VCaP (cell line): ENCODE results near the gene SP8.

ENCODE experiments used
- H3K27ac ChIP-seq: fragments of 450-650 bp; 2 replicates; pipeline ENCODE4 v1.5.1; 2017
- CTCF ChIP-seq: fragments of 450-650 bp; conservative IDR thresholded peaks from 2 replicates; pipeline ENCODE4 v1.5.1; 2017; ENCODE audit warnings: mild to moderate bottlenecking, moderate library complexity

Gene SP8

GRCh38 chr7:20797462-20798080 is 10.9 kb upstream of the SP8 start:
- TF ChIP-seq CTCF: no peak
- H3K27ac ChIP-seq: peak overlapping the region; percentile 85

- peak overlapping the region; percentile 85 for H3K27ac ChIP-seq
- no peak for TF ChIP-seq CTCF
These were observed 10.4 kb upstream of the SP8 start for GRCh38 chr7:20797042-20797461.

- H3K27ac ChIP-seq: peak overlapping the region; percentile 85
- no peak for TF ChIP-seq CTCF
These were observed 9.8 kb upstream of the SP8 start for GRCh38 chr7:20796500-20796899.

GRCh38 chr7:20795881-20796280 is 9.2 kb upstream of the SP8 start:
- no peak overlapping the region for H3K27ac ChIP-seq
- TF ChIP-seq CTCF: no peak

GRCh38 chr7:20795361-20795760 is 8.7 kb upstream of the SP8 start:
- no peak for TF ChIP-seq CTCF
- no peak overlapping the region for H3K27ac ChIP-seq

GRCh38 chr7:20794676-20795075 is 8.0 kb upstream of the SP8 start:
- TF ChIP-seq CTCF: no peak
- no peak overlapping the region for H3K27ac ChIP-seq

GRCh38 chr7:20793694-20794394 is 7.2 kb upstream of the SP8 start:
- no peak for TF ChIP-seq CTCF

More at GRCh38 chr7:20793694-20794394, 7.2 kb upstream of the SP8 start:
- no peak overlapping the region for H3K27ac ChIP-seq
